HepG2 (cell line): ENCODE data around the gene GLCE. TPM values are rescaled to one million over a fixed set of nuclear protein-coding genes. Genes with fewer than 3 reads are reported as not detected.
A peak's percentile ranks its signal among the peaks of the same experiment; 100 is the strongest.

ENCODE experiments used
- CHD2 ChIP-seq: IDR thresholded peaks from 2 replicates; pipeline ENCODE4 v1.6.1; 2011; ENCODE audit warnings: low read depth, low read length, improper control_type of control experiment
- HNF4A ChIP-seq: sonication (generic); formaldehyde crosslinking; IDR thresholded peaks from 2 replicates; pipeline ENCODE4 v1.4.0; 2020; ENCODE audit warnings: missing genetic modification reagents
- KDM6A ChIP-seq: IDR thresholded peaks from 2 replicates; pipeline ENCODE4 v1.6.1; 2016; ENCODE audit warnings: low read depth
- KLF13 ChIP-seq: sonication (generic); formaldehyde crosslinking; IDR thresholded peaks from 2 replicates; pipeline ENCODE4 v1.4.0; 2020; ENCODE audit warnings: mild to moderate bottlenecking, missing genetic modification reagents
- MIER3 ChIP-seq: IDR thresholded peaks from 2 replicates; pipeline ENCODE4 v1.6.1; 2016; ENCODE audit warnings: missing compliant biosample characterization, borderline replicate concordance
- MLLT10 ChIP-seq: sonication (generic); formaldehyde crosslinking; IDR thresholded peaks from 2 replicates; pipeline ENCODE4 v1.4.0; 2020; ENCODE audit warnings: missing genetic modification reagents
- POGZ ChIP-seq: sonication (generic); formaldehyde crosslinking; IDR thresholded peaks from 2 replicates; pipeline ENCODE4 v1.4.0; 2020; ENCODE audit warnings: mild to moderate bottlenecking, missing genetic modification reagents
- RAD21 ChIP-seq: fragments of 450-650 bp; formaldehyde crosslinking; IDR thresholded peaks from 2 replicates; pipeline ENCODE4 v1.5.0; 2020; ENCODE audit warnings: mild to moderate bottlenecking
- REPIN1 ChIP-seq: sonication (generic); formaldehyde crosslinking; IDR thresholded peaks from 2 replicates; pipeline ENCODE4 v1.8.0; 2022; ENCODE audit warnings: missing genetic modification reagents, low read depth, mild to moderate bottlenecking, borderline replicate concordance
- SATB2 ChIP-seq: sonication (generic); formaldehyde crosslinking; IDR thresholded peaks from 2 replicates; pipeline ENCODE4 v1.5.0; 2020; ENCODE audit warnings: missing genetic modification reagents
- SOX5 ChIP-seq: IDR thresholded peaks from 2 replicates; pipeline ENCODE4 v1.6.1; 2016; ENCODE audit warnings: borderline replicate concordance
- TBX2 ChIP-seq: sonication (generic); formaldehyde crosslinking; IDR thresholded peaks from 2 replicates; pipeline ENCODE4 v1.5.0; 2020; ENCODE audit warnings: missing genetic modification reagents, mild to moderate bottlenecking, borderline replicate concordance
- ZNF256 ChIP-seq: sonication (generic); formaldehyde crosslinking; conservative IDR thresholded peaks from 2 replicates; pipeline ENCODE4 v1.4.0; 2020; ENCODE audit warnings: missing genetic modification reagents
- ZNF292 ChIP-seq: sonication (generic); formaldehyde crosslinking; IDR thresholded peaks from 2 replicates; pipeline ENCODE4 v1.8.1; 2022; ENCODE audit warnings: mild to moderate bottlenecking, low read depth, missing genetic modification reagents, borderline replicate concordance
- ZNF382 ChIP-seq: sonication (generic); formaldehyde crosslinking; IDR thresholded peaks from 2 replicates; pipeline ENCODE4 v1.5.0; 2020; ENCODE audit warnings: missing genetic modification reagents, mild to moderate bottlenecking, borderline replicate concordance
- ZNF558 ChIP-seq: sonication (generic); formaldehyde crosslinking; IDR thresholded peaks from 2 replicates; pipeline ENCODE4 v1.9.0; 2022; ENCODE audit warnings: mild to moderate bottlenecking, missing genetic modification reagents, borderline replicate concordance
- ZNF7 ChIP-seq: IDR thresholded peaks from 2 replicates; pipeline ENCODE4 v1.6.1; 2016; ENCODE audit warnings: missing biosample characterization, missing genetic modification reagents
- ZNF710 ChIP-seq: sonication (generic); formaldehyde crosslinking; IDR thresholded peaks from 2 replicates; pipeline ENCODE4 v1.5.0; 2020; ENCODE audit warnings: mild to moderate bottlenecking, missing genetic modification reagents, borderline replicate concordance
- ZNF761 ChIP-seq: sonication (generic); formaldehyde crosslinking; conservative IDR thresholded peaks from 2 replicates; pipeline ENCODE4 v1.4.0; 2020; ENCODE audit warnings: mild to moderate bottlenecking, missing genetic modification reagents
- ZNF790 ChIP-seq: sonication (generic); formaldehyde crosslinking; IDR thresholded peaks from 2 replicates; pipeline ENCODE4 v1.8.0; 2022; ENCODE audit warnings: missing genetic modification reagents, mild to moderate bottlenecking, borderline replicate concordance
- polyA plus RNA-seq, 8 experiments: library from polyadenylated mRNA; depleted of rRNA in 3 of 8; stranded (reverse) in 7 of 8; unstranded in 1 of 8; fragments of >200 nt; fragmentation: Illumina TruSeq in 4 of 8; extraction: Trizol in 4 of 8; gene quantifications; 2 replicates each; pipeline versions ENCODE4 v1.2.1 to v1.2.3, GENCODE V29; 2011 to 2016; ENCODE audit warnings: low read depth in 4 of 8, missing spikeins in 1 of 8, mixed read lengths in 1 of 8; ENCODE audit not compliant: insufficient read depth in 1 of 8
- total RNA-seq, 5 experiments: library from RNA; depleted of rRNA; stranded (reverse); fragments of >200 nt; fragmentation: Illumina TruSeq; extraction: Trizol; gene quantifications; 2 replicates each; pipeline ENCODE4 v1.2.3, GENCODE V29; 2016; ENCODE audit warnings: low read depth in 1 of 5
- TF ChIP-seq, protein P1 (sequence below): IDR thresholded peaks from 2 replicates; pipeline ENCODE4 v1.6.1; 2016
- TF ChIP-seq, protein P2 (sequence below): sonication (generic); formaldehyde crosslinking; IDR thresholded peaks from 2 replicates; pipeline ENCODE4 v1.9.0; 2021; ENCODE audit warnings: missing genetic modification reagents, mild to moderate bottlenecking, borderline replicate concordance
- TF ChIP-seq, protein P3 (sequence below): IDR thresholded peaks from 2 replicates; pipeline ENCODE4 v1.6.1; 2012; ENCODE audit warnings: inconsistent platforms
- TF ChIP-seq, protein P4 (sequence below): sonication (generic); formaldehyde crosslinking; IDR thresholded peaks from 2 replicates; pipeline ENCODE4 v1.5.1; 2020; ENCODE audit warnings: mild to moderate bottlenecking, moderate library complexity, missing genetic modification reagents

Gene GLCE
- total and polyA plus RNA-seq, 2 of the 13 experiments (the other 11 are each of a cell fraction or from before 2014, with no cell fraction given): 12.9 to 23.4 TPM

DNA sequence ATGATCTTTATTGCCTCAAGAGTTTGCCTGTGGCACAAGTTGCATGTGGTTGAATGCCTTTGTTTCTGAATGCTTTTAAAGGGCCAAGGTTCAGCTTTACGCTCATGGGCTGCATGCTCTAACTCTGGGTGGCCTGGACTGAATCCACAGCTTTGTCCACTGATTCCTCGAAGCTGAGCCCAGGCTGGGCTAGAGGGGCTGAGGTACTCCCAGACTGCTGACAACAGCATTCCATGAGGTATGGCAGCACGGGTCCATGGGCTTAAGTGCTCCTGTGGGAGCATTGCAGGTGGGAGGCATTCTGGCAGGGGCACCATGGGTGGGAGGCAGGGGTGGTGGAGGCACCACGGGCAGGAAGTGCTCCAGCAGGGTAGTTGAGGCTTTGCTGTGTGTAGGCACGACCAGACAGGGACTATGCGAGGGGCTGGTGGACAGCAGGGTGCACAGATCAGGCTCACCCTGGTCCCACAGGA is 61.6 kb downstream of the GLCE start (continued):
- TF ChIP-seq, protein P1, sequence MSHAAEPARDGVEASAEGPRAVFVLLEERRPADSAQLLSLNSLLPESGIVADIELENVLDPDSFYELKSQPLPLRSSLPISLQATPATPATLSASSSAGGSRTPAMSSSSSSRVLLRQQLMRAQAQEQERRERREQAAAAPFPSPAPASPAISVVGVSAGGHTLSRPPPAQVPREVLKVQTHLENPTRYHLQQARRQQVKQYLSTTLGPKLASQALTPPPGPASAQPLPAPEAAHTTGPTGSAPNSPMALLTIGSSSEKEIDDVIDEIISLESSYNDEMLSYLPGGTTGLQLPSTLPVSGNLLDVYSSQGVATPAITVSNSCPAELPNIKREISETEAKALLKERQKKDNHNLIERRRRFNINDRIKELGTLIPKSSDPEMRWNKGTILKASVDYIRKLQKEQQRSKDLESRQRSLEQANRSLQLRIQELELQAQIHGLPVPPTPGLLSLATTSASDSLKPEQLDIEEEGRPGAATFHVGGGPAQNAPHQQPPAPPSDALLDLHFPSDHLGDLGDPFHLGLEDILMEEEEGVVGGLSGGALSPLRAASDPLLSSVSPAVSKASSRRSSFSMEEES (CRISPR knock-in tag): peak; percentile 70
- TF ChIP-seq POGZ (CRISPR knock-in tag) (peak; percentile 61; the same call in 1 of the 2 replicates), ZNF256 (CRISPR knock-in tag) (no peak), REPIN1 (CRISPR knock-in tag) (0 out of 2 replicates have a peak, but pooled peaks have one; percentile 62), CHD2 (no peak), ZNF761 (no peak), ZNF710 (peak; percentile 49; the same call in 1 of the 2 replicates), RAD21 (CRISPR knock-in tag) (no peak), MIER3 (CRISPR knock-in tag) (peak; percentile 56; the same call in 1 of the 2 replicates), KDM6A (0 out of 2 replicates have a peak, but pooled peaks have one; percentile 32), ZNF790 (CRISPR knock-in tag) (no peak), SOX5 (CRISPR knock-in tag) (peak; percentile 92), HNF4A (CRISPR knock-in tag) (peak; percentile 84), ZNF558 (CRISPR knock-in tag) (no peak), TBX2 (CRISPR knock-in tag) (peak; percentile 17; the same call in 1 of the 2 replicates), MLLT10 (CRISPR knock-in tag) (no peak), ZNF7 (CRISPR knock-in tag) (peak; percentile 32; the same call in 1 of the 2 replicates), KLF13 (no peak), ZNF382 (CRISPR knock-in tag) (no peak), ZNF292 (CRISPR knock-in tag) (peak; percentile 50; the same call in 1 of the 2 replicates), SATB2 (no peak)
- TF ChIP-seq, protein P2, sequence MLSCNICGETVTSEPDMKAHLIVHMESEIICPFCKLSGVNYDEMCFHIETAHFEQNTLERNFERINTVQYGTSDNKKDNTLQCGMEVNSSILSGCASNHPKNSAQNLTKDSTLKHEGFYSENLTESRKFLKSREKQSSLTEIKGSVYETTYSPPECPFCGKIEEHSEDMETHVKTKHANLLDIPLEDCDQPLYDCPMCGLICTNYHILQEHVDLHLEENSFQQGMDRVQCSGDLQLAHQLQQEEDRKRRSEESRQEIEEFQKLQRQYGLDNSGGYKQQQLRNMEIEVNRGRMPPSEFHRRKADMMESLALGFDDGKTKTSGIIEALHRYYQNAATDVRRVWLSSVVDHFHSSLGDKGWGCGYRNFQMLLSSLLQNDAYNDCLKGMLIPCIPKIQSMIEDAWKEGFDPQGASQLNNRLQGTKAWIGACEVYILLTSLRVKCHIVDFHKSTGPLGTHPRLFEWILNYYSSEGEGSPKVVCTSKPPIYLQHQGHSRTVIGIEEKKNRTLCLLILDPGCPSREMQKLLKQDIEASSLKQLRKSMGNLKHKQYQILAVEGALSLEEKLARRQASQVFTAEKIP: no peak
- TF ChIP-seq, protein P3, sequence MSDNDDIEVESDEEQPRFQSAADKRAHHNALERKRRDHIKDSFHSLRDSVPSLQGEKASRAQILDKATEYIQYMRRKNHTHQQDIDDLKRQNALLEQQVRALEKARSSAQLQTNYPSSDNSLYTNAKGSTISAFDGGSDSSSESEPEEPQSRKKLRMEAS: peak; percentile 88
- TF ChIP-seq, protein P4, sequence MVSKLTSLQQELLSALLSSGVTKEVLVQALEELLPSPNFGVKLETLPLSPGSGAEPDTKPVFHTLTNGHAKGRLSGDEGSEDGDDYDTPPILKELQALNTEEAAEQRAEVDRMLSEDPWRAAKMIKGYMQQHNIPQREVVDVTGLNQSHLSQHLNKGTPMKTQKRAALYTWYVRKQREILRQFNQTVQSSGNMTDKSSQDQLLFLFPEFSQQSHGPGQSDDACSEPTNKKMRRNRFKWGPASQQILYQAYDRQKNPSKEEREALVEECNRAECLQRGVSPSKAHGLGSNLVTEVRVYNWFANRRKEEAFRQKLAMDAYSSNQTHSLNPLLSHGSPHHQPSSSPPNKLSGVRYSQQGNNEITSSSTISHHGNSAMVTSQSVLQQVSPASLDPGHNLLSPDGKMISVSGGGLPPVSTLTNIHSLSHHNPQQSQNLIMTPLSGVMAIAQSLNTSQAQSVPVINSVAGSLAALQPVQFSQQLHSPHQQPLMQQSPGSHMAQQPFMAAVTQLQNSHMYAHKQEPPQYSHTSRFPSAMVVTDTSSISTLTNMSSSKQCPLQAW (CRISPR knock-in tag): peak; percentile 76
